Gastrocnemius medialis (tissue), 4 donors: ENCODE data around the gene AKAP7.

Experiments used
- POLR2A ChIP-seq, 2 donors: fragments of 450-650 bp; IDR thresholded peaks; one replicate each; pipeline ENCODE4 v1.6.1; 2017; ENCODE audit warnings: antibody characterized with exemption in 2 of 2, mild to moderate bottlenecking in 2 of 2, moderate library complexity in 2 of 2
- TF ChIP-seq, protein P1 (sequence below), 5 experiments: fragments of 450-650 bp in 3 of 5; fragments of 200-600 bp in 2 of 5; sonication (generic) in 2 of 5; IDR thresholded peaks in 4 of 5; conservative IDR thresholded peaks in 1 of 5; 1 replicate in 4 of 5; 2 replicates in 1 of 5; pipeline ENCODE4 v1.5.1; 2016 to 2019; ENCODE audit warnings: antibody characterized with exemption in 5 of 5, mild to moderate bottlenecking in 3 of 5, moderate library complexity in 3 of 5

DNA sequence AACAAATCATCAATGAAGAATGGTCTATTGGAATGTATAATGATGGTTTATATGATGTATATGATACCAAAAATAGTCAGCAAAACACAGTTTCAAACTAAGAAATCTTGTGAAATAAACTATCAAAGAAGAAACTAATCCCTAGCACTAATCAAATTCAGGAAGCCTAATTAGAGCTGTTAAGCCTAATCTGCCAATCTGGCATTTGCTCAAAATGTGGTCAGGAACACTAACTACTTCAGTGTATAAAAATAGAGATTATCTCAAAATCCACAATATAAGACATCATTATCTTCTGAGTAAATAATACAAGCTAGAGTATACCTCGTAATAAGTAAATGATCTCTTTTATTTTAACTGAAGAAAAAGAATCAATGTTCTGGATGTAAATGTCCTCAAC is 12.8 kb upstream of the AKAP7 start:
- TF ChIP-seq, protein P1, sequence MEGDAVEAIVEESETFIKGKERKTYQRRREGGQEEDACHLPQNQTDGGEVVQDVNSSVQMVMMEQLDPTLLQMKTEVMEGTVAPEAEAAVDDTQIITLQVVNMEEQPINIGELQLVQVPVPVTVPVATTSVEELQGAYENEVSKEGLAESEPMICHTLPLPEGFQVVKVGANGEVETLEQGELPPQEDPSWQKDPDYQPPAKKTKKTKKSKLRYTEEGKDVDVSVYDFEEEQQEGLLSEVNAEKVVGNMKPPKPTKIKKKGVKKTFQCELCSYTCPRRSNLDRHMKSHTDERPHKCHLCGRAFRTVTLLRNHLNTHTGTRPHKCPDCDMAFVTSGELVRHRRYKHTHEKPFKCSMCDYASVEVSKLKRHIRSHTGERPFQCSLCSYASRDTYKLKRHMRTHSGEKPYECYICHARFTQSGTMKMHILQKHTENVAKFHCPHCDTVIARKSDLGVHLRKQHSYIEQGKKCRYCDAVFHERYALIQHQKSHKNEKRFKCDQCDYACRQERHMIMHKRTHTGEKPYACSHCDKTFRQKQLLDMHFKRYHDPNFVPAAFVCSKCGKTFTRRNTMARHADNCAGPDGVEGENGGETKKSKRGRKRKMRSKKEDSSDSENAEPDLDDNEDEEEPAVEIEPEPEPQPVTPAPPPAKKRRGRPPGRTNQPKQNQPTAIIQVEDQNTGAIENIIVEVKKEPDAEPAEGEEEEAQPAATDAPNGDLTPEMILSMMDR (IDR thresholded peaks at IDR 0.05 in 4 of 5, conservative IDR thresholded peaks at IDR 0.05 in 1 of 5): no peak
- TF ChIP-seq POLR2A (IDR thresholded peaks at IDR 0.05): no peak
